ENCODE data around the gene NINL.
"Not testable (repeated sequence)": the region's sequence is repeated elsewhere in the genome, so short reads cannot be mapped to it uniquely, and the experiment has no call there.

The NINL gene

DNA sequence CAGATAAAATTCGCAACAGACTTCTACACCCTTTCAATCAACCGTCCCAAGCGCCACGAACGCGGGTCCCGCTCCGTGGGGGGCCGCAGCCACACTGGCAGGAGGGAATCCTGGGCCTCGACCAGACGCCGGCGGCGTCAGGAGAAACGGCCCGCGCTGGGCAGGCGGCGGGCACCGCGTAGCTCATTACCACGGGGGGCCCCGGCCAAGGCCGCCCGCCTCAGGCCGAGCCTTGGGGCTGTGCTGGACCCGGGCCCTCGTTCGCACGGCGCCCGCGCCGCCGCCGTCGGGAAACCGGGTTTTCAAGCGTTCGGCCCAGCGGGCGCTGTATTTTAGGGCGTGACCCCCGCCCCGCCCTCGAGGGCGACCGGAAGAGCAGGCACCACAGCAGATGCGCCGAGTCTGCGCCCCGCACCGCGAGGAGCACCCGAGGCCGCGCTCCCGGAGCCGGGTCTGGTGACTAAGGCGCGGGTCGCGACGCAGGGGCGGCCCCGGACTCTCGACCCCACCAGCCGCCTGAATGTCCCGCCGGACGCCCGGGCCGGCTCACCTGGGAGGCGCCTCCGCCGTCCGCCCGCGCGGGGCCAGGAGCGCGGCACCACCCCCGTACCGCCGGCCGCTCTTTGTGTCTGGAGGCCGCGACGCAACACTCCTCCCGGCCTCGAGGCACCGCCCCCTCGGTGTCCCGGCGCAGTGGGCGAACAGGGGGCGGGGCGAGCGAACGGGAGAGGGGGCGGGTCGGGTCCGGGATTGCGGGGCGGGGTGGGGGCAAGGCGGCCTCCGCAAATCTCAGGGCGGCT is at the start of gene NINL:
Gene NINL, minus strand, starts transcription at position 627 of the 800 bp plus-strand sequence. CDS start 58,944 bp downstream, outside the sequence.
- peak; percentile 94 for DNase-seq (ENCODE audit: low spot score)

DNA sequence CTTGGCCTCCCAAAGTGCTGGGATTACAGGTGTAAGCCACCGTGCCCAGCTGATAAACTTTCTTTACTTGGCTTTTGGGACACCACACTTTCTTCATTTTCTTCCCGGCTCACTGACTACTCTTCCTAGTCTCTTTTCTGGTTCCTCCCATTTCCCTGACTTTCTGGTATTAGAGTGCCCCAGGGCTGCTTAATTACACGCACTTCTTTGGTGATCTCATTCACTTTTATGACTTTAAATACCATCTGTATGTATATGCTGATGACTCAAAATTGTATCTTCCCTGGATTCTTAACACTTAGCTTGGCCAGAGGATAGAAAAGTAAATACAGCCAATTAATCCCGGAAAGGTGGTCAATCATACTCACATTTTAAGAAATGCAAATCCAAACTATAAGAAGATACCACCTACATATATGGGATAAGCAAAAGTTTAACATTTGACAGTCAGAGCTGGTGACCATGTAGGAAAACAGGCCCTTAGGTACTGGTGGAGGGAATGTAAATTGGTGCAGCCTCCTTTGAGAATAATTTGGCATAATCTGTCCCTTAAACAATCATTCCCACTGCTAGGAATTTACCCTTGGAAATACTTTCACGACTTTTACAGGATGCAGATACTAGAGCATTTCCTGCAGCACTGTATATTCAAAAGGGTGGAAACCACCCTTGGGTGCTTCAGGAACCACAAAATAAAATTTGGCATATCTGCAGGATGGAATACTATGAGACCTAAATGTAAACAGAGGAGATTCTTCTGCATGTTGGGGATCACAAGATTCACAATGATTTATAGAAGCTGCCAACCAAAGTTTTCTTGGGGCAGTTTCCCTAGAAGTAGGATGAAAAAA is 47.8 kb upstream of the NINL start:
- no peak for DNase-seq (ENCODE audit: low spot score)

DNA sequence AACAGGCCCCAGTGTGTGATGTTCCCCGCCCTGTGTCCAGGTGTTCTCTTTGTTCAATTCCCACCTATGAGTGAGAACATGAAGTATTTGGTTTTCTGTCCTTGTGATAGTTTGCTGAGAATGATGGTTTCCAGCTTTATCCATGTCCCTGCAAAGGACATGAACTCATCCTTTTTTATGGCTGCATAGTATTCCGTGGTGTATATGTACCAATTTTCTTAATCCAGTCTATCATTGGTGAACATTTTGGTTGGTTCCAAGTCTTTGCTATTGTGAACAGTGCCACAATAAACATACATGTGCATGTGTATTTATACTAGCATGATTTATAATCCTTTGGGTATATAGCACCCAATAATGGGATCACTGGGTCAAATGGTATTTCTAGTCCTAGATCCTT is 45.3 kb upstream of the NINL start:
- not testable (repeated sequence) for DNase-seq (ENCODE audit: low spot score)

DNA sequence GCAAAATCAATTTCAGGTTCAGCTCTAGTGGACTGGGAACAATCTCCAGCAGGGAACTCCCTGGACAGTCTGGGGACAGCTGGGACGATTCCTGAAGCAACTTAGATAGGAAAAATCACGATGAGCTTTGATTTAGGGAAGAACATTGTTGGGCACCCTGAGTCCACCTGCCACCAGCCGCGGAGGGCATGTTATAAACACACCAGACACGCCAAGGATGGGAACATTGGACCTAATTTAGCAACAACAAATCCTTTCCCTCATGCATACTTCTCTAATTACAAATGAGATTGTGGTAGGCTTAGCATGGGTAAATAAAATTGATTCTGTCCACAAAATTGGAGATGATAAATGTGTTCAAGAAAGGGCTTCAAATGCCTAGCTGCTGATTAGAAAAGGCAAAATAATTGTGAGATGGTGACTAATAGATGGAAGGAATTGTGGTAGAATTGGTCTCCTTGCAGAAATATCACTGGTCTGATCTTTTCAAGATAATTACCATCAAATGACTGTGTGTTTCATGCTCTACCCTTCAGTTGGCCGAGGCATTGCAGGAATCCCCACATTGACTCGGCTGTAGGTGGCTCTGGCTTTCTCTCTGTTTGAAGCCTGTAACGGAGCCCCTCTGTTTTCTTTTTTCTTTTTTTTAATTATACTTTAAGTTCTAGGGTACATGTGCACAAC is 44.6 kb upstream of the NINL start:
- no peak for DNase-seq (ENCODE audit: low spot score)

DNA sequence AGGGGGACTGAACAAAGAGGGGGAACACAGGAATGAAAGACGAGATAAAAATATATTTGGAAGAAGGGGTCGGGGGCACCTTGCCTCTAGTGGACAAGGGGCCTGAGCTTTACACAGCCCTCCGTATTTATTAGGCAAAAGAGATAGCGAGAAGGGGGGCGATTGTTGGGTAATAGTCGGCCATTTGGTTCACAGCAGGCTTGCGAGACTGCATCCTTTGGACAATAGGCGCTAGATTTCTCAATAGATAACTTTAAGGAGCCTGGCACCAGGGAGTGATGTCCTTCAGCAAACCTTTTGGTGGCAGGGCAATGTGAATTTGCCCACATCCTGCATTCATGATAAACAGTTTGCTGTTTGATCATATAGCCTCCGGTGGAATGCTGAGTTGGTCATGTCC is 41.4 kb upstream of the NINL start:
- DNase-seq (ENCODE audit: low spot score): no peak

DNA sequence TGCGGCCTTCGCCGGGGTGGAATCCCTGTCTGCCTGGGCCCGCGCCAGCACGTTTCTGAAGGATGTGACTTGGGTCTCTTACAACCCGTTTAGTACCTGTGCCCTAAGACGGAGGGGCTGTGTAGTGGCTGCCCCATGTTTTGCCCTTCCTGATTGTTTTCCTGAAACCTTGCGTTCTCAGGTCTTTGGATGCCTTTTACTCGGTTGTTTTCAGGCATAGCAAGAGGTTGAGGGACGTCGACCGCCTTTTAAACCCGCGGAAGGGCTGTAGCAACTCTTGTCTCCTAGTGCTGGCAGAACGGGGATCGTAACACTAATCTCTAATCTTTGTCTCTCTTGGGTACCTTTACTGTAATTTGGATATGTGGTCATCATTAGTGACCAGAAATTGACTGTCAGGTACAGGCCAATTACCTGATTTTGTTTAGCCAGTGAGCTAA is 39.2 kb upstream of the NINL start:
- DNase-seq (ENCODE audit: low spot score): no peak

DNA sequence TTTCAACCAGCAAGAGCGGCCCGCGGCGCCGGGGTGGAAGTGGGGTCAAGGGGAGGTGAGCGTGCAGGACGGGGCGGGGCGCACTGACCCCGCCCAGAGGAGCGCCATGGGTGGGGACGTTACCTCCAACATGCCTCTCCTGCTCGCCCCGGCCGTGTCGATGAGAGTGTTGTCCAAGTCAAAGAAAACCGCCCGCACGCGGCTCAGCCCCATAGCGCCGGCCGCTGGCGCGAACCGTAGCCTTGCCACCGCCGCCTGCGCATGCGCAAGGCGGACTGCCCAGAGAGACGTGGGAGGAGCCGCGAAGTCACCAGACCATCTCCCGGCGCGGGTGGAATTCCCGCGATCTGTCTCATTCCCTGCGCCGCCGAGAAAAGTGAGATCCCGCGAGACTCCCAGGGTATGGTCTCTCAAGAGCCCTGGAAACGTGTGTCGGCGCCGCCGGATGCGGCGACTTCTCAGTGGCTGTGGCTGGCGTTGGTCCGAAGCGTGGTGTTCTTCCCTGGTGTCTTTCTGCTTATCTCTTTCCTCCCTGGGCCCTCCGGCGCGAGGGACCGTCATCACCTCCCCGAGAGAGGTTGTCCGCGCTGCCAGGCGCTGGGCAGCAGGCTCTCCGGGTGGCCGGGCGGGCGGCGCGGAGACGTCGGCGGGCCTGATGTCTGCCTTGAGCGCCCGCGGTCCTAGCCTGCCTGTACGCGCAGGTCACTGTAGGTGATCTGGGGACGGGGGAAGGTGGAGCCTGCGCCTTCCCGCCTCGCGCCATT is 38.6 kb upstream of the NINL start, which contains the start of gene NANP:
Gene NANP, minus strand, starts transcription at position 279 of the 764 bp plus-strand sequence. Its CDS starts 66 bp downstream, at position 213.
- DNase-seq (ENCODE audit: low spot score): peak; percentile 99

DNA sequence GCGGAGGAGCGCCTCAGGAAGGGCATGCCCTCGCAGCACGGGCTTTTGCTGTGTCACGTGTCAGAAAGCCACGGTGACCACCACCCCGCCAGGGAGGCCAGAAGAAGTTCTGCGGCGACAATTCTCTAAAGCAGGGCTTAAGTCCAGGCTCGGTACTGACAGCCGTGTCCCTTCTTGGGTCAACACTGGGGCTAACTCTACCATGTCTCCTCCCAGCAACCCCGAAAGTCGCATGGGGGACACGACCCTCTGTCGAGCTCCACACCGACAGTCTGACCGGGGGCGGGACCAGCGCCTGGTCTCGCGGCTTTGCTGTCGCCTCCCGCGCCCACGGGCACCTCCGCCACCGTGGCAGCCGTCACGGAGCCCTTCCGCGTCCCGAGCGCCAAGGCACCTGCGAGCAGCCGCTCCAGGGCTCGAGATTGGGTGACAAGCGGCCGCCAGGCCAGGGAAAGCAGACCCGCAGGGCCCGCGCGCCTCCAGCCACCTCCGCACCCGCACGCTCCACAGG is 37.9 kb upstream of the NINL start:
- peak; percentile 55 for DNase-seq (ENCODE audit: low spot score)

DNA sequence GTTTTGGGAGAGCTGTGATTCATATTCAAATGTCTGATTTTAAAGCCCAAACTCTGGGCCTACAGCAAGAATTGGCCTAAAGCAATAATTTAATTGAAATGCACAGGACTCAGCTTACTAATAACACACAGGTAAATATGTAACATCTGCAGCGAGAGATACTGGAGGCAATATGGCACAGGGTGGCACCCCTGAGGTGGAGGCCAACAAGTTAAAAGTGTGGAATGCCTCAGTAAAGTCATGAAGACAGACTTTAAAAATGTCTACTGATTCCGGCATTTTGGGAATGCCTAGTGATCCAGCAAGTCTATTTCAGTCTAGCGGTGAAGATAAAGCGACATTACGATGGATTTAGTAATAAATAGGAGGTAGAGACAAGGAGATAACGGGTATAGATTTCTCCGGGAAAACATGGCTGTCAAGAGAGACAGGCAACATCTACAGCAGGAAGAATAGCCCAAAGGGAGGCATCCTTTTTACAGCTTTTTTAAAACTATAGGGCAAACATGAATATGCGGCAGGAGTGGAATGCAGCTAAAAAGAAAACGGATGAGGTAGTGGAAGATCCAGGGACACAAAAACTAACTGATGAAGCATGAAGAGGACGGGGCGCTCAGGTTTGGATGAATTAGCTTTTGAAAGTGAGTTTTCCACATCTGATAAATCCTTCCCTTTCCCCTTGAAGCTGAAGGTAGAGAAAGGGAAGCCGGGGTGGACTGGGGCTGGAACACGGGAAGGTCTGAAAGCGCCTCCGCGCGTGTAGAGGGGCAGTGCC is 37.3 kb upstream of the NINL start:
- no peak for DNase-seq (ENCODE audit: low spot score)

DNA sequence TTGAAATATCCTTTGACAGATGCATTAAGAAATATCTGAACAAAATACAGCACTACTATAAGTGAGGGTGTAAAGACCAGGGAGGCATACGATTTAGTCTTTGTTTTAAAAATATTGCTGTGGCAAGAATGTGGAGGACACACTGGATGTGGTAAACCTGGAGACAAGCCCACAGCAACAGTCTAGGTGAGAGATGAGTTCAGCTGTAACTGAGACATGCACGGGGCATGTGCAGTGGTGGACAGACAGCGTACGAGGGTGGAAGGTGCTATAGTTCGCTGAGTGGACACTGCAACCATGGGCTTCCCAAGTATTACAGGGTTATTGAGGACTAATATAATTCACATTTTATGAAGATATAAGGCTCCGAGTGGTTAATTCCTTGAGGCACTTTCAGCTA is 36.7 kb upstream of the NINL start:
- no peak for DNase-seq (ENCODE audit: low spot score)

DNA sequence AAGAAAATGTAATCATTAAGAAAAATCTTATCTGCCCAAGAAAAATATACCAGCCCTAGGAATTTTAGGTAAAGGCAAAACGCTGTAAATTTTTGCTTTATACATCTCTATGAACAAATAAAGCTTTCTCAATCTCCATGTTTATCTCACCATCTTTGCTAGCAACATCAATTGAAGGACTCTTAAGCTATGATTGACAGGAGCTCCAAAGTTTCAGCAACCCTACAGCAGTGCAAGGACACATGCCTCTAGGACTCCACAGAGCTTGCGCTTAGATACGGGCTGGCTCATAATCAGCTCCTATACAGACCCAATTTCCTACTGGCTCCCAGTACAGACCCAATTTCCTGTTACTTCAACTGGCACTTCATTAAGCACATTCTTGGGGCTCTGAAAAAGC is 34.2 kb upstream of the NINL start:
- no peak for DNase-seq (ENCODE audit: low spot score)

DNA sequence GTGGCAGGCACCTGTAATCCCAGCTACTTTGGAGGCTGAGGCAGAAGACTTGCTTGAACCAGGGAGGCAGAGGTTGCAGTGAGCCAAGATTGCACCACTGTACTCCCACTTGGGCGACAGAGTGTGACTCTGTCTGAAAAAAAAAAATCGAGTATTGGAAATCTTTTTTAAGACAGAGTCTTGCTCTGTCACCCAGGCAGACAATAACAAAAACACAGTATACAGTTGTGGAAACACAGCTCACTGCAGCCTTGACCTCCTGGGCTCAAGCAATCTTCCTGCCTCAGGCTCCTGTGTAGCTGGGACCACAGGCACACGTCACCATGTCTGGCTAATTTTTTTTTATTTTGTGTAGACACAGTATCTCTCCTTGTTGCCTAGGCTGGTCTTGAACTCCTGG is 23.4 kb upstream of the NINL start:
- DNase-seq (ENCODE audit: low spot score): no peak

DNA sequence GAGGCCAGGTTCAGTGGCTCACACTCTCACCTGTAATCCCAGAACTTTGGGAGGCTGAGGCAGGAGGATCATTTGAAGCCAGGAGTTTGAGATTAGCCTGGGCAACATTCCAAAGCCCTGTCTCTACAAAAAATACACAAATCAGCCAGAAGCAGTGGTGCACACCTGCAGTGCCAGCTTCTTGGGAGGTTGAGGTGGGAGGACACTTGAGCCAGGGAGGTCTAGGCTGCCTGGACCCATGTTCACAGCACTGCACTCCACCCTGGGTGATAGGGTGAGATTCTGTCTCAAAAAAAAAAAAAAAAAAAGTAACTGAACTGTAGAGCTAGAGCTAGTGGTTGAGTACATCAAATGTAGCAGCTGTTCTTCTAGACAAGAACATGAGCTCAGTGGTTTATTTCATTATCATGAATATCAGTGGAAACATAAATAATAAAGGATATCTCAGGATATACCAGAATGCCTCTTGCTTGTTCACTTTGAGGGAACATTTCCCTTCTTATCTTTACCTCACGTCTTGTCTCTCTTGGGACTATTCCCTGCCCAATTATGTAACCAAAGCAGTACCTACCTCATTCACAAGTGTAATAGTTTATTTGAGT is 20.9 kb upstream of the NINL start:
- no peak for DNase-seq (ENCODE audit: low spot score)

DNA sequence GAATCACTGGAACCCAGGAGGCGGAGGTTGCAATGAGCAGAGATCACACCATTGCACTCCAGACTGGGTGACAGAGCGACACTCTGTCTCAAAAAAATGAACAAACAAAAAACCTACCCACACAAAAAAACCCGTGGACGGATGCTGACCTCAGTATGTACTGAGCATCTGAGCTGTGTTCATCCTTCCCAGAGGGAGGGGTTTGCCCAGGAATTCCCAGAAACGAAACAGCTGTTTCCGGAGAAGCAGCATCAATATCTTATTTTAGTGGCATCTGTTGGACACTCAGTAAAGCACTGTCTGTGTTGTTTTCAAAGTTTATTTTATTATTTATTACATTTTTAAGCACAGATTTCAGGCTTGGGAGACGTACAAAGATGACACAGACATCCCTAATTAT is 19.8 kb upstream of the NINL start:
- DNase-seq (ENCODE audit: low spot score): no peak

DNA sequence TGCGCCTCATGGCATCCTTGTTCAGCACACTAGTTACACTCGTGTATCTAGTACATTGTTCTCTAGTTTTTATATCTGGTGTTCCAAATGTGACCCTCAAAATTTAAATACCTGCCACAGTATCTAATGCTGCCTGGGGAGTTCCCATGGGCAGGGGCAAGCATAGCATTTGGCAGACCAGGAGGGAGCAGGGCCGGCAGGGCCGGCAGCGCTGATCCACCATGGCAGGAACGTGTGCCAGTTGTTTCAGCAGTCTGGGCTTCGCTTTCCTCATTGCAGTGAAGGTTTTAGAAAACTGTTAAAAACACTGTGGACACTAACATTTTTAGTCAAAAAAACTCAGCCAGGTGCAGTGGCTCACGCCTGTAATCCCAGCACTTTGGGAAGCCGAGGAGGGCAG is 19.3 kb upstream of the NINL start:
- DNase-seq (ENCODE audit: low spot score): no peak

DNA sequence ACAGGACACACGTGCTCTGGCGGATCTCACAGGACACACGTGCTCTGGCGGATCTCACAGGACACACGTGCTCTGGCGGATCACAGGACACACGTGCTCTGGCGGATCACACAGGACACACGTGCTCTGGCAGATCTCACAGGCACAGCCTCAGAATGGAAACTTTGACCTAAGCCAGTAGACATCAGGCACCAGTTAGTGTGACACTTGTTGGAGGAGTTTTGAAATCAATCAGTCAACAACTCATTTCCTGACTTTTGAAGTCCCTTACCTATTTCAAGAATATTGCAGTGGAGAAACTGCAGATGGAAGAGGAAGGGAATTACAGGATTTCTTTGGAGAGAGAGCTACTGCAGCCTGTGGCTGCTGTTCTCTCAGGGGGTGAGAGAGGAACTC is 17.6 kb upstream of the NINL start:
- DNase-seq (ENCODE audit: low spot score): not testable (repeated sequence)

DNA sequence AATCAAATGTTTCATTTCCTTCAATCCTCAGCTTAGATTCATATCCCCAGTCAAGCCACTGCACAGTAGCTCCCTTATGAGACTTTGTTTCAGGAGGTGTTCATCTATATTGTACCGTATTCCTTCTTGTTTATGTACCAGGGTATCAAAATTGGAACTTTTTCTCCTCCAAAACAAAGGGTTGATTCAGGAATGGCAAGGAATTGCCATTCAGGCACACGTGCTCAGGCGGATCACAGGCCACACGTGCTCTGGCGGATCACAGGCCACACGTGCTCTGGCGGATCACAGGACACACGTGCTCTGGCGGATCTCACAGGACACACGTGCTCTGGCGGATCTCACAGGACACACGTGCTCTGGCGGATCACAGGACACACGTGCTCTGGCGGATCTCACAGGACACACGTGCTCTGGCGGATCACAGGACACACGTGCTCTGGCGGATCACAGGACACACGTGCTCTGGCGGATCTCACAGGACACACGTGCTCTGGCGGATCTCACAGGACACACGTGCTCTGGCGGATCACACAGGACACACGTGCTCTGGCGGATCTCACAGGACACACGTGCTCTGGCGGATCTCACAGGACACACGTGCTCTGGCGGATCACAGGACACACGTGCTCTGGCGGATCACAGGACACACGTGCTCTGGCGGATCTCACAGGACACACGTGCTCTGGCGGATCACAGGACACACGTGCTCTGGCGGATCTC is 17.0 kb upstream of the NINL start:
- DNase-seq (ENCODE audit: low spot score): not testable (repeated sequence)

DNA sequence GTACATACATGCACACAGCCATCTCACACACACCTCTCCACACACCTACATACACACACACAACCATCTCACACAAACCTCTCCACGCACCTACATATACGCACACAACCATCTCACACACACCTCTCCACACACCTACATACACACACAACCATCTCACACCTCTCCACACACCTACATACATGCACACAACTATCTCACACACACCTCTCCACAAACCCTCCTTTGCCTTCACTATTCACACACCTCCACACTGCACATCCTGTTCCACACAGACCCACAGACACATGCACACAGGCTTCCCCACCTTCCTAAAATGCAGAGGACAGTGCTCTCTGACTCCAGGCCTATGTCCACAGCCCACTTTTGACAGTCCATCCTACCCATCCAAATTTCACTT is 16.3 kb upstream of the NINL start:
- no peak for DNase-seq (ENCODE audit: low spot score)

DNA sequence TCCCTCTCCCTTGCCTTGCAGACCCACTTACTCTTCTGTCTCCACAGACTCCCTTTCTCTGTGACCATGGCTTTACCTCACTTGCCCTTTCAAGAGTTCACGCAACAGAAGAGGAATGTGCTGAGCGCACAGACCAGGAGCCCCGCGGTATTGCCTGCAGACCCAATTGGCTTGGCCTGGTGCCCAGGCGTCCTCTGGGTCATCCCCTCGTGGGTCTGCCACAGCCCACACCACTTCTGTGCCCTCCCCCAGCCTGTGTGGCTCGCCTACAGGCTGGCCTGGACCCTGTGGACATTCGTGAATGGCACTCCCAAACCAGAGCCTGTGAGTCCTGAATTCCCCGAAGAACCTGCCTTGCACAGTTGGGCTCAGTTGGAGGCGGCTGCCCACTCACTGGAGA is 15.3 kb upstream of the NINL start:
- DNase-seq (ENCODE audit: low spot score): no peak

All from D341Med (cell line).